Measurements from ENCODE around the gene PLCG2.
A peak's percentile ranks its signal among the peaks of the same experiment; 100 is the strongest.

The PLCG2 gene

GRCh38 chr16:81850197-81850944 is 71.3 kb downstream of the PLCG2 start:
- H3K4me2 ChIP-seq (ENCODE audit: insufficient read depth, low read length, poor library complexity, severe bottlenecking), result no peak overlapping the region
- no CpG with 5 or more reads among the region's 10 CpGs for WGBS, 2 donors (ENCODE audit: extremely low coverage in 2 of 2, insufficient read length in 2 of 2, insufficient replicate concordance in 1 of 2)
- no peaks in the 10 kb centered on the region for H3K79me1 ChIP-seq (ENCODE audit: low read depth, low read length)
- no peak overlapping the region for H2BK5ac ChIP-seq (ENCODE audit: low read length)
- no peak overlapping the region for H3K4me3 ChIP-seq (ENCODE audit: low read length in 2 of 2)
- H2AFZ ChIP-seq (ENCODE audit: low read length), result no peak overlapping the region
- no peak overlapping the region for H2BK15ac ChIP-seq (ENCODE audit: low read length)
- no peak for DNase-seq (ENCODE audit: low spot score)
- no peak overlapping the region for H2BK12ac ChIP-seq (ENCODE audit: low read length)
- no peak overlapping the region for H3K4ac ChIP-seq (ENCODE audit: low read length)
- H3K23ac ChIP-seq (ENCODE audit: low read depth, low read length, poor library complexity), result no peak overlapping the region
- H4K8ac ChIP-seq (ENCODE audit: low read depth, low read length), result no peak overlapping the region
- H3K14ac ChIP-seq (ENCODE audit: low read length), result no peak overlapping the region
- no peaks in the 10 kb centered on the region for H3K36me3 ChIP-seq (replicated peaks in 1 of 2; ENCODE audit: control insufficient read depth in 2 of 2, insufficient read depth in 2 of 2, low read length in 2 of 2)
- no peak overlapping the region for H3K18ac ChIP-seq (ENCODE audit: low read length)
- H3K27me3 ChIP-seq (ENCODE audit: control insufficient read depth in 3 of 3, insufficient read depth in 3 of 3, low read depth in 1 of 3, low read length in 3 of 3), result peaks cover 0 to 10% (median 0%) of the 10 kb centered on the region in 3 experiments
- no peak overlapping the region for H2BK120ac ChIP-seq (ENCODE audit: low read depth, low read length)
- peaks cover 0 to 5% of the 10 kb centered on the region in 2 donors for H3K4me1 ChIP-seq (ENCODE audit: control insufficient read depth in 2 of 2, insufficient read depth in 1 of 2, low read depth in 1 of 2, low read length in 2 of 2)
- H3K9me3 ChIP-seq (replicated peaks in 1 of 2; ENCODE audit: control insufficient read depth in 2 of 2, insufficient read depth in 1 of 2, low read depth in 1 of 2, low read length in 2 of 2), result peaks cover 0 to 1% of the 10 kb centered on the region in 2 donors
- H3K27ac ChIP-seq (replicated peaks; ENCODE audit: low read length), result no peak overlapping the region
- no peak overlapping the region for H2AK5ac ChIP-seq (ENCODE audit: low read depth, low read length)
- H3K9ac ChIP-seq (ENCODE audit: low read depth, low read length, poor library complexity), result no peak overlapping the region
- H4K91ac ChIP-seq (ENCODE audit: low read depth, low read length, poor library complexity), result no peak overlapping the region

- Histone ChIP-seq H3K9me3 (replicated peaks in 1 of 2; ENCODE audit: control insufficient read depth in 2 of 2, insufficient read depth in 1 of 2, low read depth in 1 of 2, low read length in 2 of 2) (peaks cover 0 to 1% of the 10 kb centered on the region in 2 donors), H2BK12ac (ENCODE audit: low read length) (no peak overlapping the region), H2BK15ac (ENCODE audit: low read length) (no peak overlapping the region), H2BK120ac (ENCODE audit: low read depth, low read length) (no peak overlapping the region), H3K4me3 (ENCODE audit: low read length in 2 of 2) (peak overlapping the region in 1 of 2 donors; percentile 44), H3K36me3 (replicated peaks in 1 of 2; ENCODE audit: control insufficient read depth in 2 of 2, insufficient read depth in 2 of 2, low read length in 2 of 2) (no peaks in the 10 kb centered on the region), H2AFZ (ENCODE audit: low read length) (no peak overlapping the region), H4K91ac (ENCODE audit: low read depth, low read length, poor library complexity) (no peak overlapping the region), H3K23ac (ENCODE audit: low read depth, low read length, poor library complexity) (no peak overlapping the region), H3K79me1 (ENCODE audit: low read depth, low read length) (no peaks in the 10 kb centered on the region), H3K14ac (ENCODE audit: low read length) (no peak overlapping the region), H2AK5ac (ENCODE audit: low read depth, low read length) (no peak overlapping the region), H3K4me2 (ENCODE audit: insufficient read depth, low read length, poor library complexity, severe bottlenecking) (no peak overlapping the region), H4K8ac (ENCODE audit: low read depth, low read length) (no peak overlapping the region), H3K9ac (ENCODE audit: low read depth, low read length, poor library complexity) (no peak overlapping the region), H3K27ac (replicated peaks; ENCODE audit: low read length) (no peak overlapping the region), H3K27me3 (ENCODE audit: control insufficient read depth in 3 of 3, insufficient read depth in 3 of 3, low read depth in 1 of 3, low read length in 3 of 3) (peaks cover 0 to 8% (median 0%) of the 10 kb centered on the region in 3 experiments), H3K18ac (ENCODE audit: low read length) (no peak overlapping the region), H2BK5ac (ENCODE audit: low read length) (no peak overlapping the region), H3K4ac (ENCODE audit: low read length) (no peak overlapping the region), H3K4me1 (ENCODE audit: control insufficient read depth in 2 of 2, insufficient read depth in 1 of 2, low read depth in 1 of 2, low read length in 2 of 2) (peaks cover 0 to 5% of the 10 kb centered on the region in 2 donors)
- WGBS, 2 donors (ENCODE audit: extremely low coverage in 2 of 2, insufficient read length in 2 of 2, insufficient replicate concordance in 1 of 2), result no CpG with 5 or more reads among the region's 2 CpGs
- DNase-seq (ENCODE audit: low spot score), result no peak
These were observed 73.3 kb downstream of the PLCG2 start for GRCh38 chr16:81852347-81852746.

GRCh38 chr16:81855552-81856153 is 76.6 kb downstream of the PLCG2 start:
- Histone ChIP-seq H3K27ac (replicated peaks; ENCODE audit: low read length) (no peak overlapping the region), H2BK12ac (ENCODE audit: low read length) (no peak overlapping the region), H2BK15ac (ENCODE audit: low read length) (no peak overlapping the region), H3K9ac (ENCODE audit: low read depth, low read length, poor library complexity) (no peak overlapping the region), H3K4me1 (ENCODE audit: control insufficient read depth in 2 of 2, insufficient read depth in 1 of 2, low read depth in 1 of 2, low read length in 2 of 2) (no peaks in the 10 kb centered on the region), H3K9me3 (replicated peaks in 1 of 2; ENCODE audit: control insufficient read depth in 2 of 2, insufficient read depth in 1 of 2, low read depth in 1 of 2, low read length in 2 of 2) (peaks cover 0 to 1% of the 10 kb centered on the region in 2 donors), H2AFZ (ENCODE audit: low read length) (no peak overlapping the region), H3K36me3 (replicated peaks in 1 of 2; ENCODE audit: control insufficient read depth in 2 of 2, insufficient read depth in 2 of 2, low read length in 2 of 2) (no peaks in the 10 kb centered on the region), H2AK5ac (ENCODE audit: low read depth, low read length) (no peak overlapping the region), H3K27me3 (ENCODE audit: control insufficient read depth in 3 of 3, insufficient read depth in 3 of 3, low read depth in 1 of 3, low read length in 3 of 3) (peaks cover 0 to 6% (median 0%) of the 10 kb centered on the region in 3 experiments), H2BK5ac (ENCODE audit: low read length) (no peak overlapping the region), H3K4me2 (ENCODE audit: insufficient read depth, low read length, poor library complexity, severe bottlenecking) (no peak overlapping the region), H4K91ac (ENCODE audit: low read depth, low read length, poor library complexity) (no peak overlapping the region), H3K23ac (ENCODE audit: low read depth, low read length, poor library complexity) (no peak overlapping the region), H3K14ac (ENCODE audit: low read length) (no peak overlapping the region), H4K8ac (ENCODE audit: low read depth, low read length) (no peak overlapping the region), H3K4ac (ENCODE audit: low read length) (no peak overlapping the region), H3K4me3 (ENCODE audit: low read length in 2 of 2) (no peak overlapping the region), H3K79me1 (ENCODE audit: low read depth, low read length) (no peaks in the 10 kb centered on the region), H3K18ac (ENCODE audit: low read length) (no peak overlapping the region), H2BK120ac (ENCODE audit: low read depth, low read length) (no peak overlapping the region)
- DNase-seq (ENCODE audit: low spot score), result no peak
- no CpG with 5 or more reads among the region's 8 CpGs for WGBS, 2 donors (ENCODE audit: extremely low coverage in 2 of 2, insufficient read length in 2 of 2, insufficient replicate concordance in 1 of 2)

All from neuronal stem cell (in vitro differentiated cells).